Ascending aorta (tissue), 2 donors: Measurements from ENCODE around the gene REV1. TPM values are rescaled to one million over a fixed set of nuclear protein-coding genes. Genes with fewer than 3 reads are reported as not detected.

Experiments used
- DNase-seq, 2 donors: peaks; one replicate each; pipeline ENCODE4 v3.0.0-alpha.2; 2019; ENCODE audit warnings: low spot score in 2 of 2
- H3K27ac ChIP-seq, 2 donors: fragments of 200-600 bp; sonication (generic); one replicate each; pipeline ENCODE4 v1.5.1; 2016 to 2017; ENCODE audit warnings: mild to moderate bottlenecking in 1 of 2
- H3K27me3 ChIP-seq: fragments of 200-600 bp; sonication (generic); one replicate; pipeline ENCODE4 v1.5.1; 2017
- H3K36me3 ChIP-seq, 2 donors: fragments of 200-600 bp; sonication (generic); one replicate each; pipeline ENCODE4 v1.5.1; 2016
- H3K4me1 ChIP-seq, 2 donors: fragments of 200-600 bp; sonication (generic); one replicate each; pipeline ENCODE4 v1.5.1; 2016 to 2017; ENCODE audit warnings: mild to moderate bottlenecking in 1 of 2
- H3K4me3 ChIP-seq, 2 donors: fragments of 200-600 bp; sonication (generic); one replicate each; pipeline ENCODE4 v1.5.1; 2016 to 2017; ENCODE audit warnings: mild to moderate bottlenecking in 1 of 2
- H3K9me3 ChIP-seq, 2 donors: fragments of 200-600 bp; sonication (generic); one replicate each; pipeline ENCODE4 v1.5.1; 2016
- CTCF ChIP-seq, 3 experiments: fragments of 200-600 bp in 2 of 3; fragments of 450-650 bp in 1 of 3; sonication (generic) in 2 of 3; IDR thresholded peaks; one replicate each; pipeline ENCODE4 v1.5.1; 2016 to 2019; ENCODE audit warnings: antibody characterized with exemption in 3 of 3, mild to moderate bottlenecking in 1 of 3, moderate library complexity in 1 of 3
- intact Hi-C: fragments of 100-400 bp; cut with DNase I; formaldehyde crosslinking; loops from one replicate; pipeline ENCODE4 v1.15.1; 2023
- total RNA-seq: library from RNA; depleted of rRNA; stranded (reverse); fragments of >200 nt; gene quantifications from one replicate; pipeline ENCODE4 v1.1.0, GENCODE V29; 2016

The REV1 gene
- total RNA-seq, 1 donor from 2014 or later = 26.8 TPM

GRCh38 chr2:99401841-99402240 is 88.0 kb downstream of the REV1 start:
- no peaks in the 10 kb centered on the region for H3K27me3 ChIP-seq
- peaks cover 57 to 95% of the 10 kb centered on the region in 2 donors for H3K36me3 ChIP-seq
- no peaks in the 10 kb centered on the region for H3K9me3 ChIP-seq
- DNase-seq = no peak
- H3K4me1 ChIP-seq = no peaks in the 10 kb centered on the region
- TF ChIP-seq CTCF (IDR thresholded peaks at IDR 0.05) = no peak
- H3K4me3 ChIP-seq = no peak overlapping the region
- intact Hi-C loops = no loop called here
- H3K27ac ChIP-seq = no peak overlapping the region

- no peaks in the 10 kb centered on the region for H3K9me3 ChIP-seq
- no peaks in the 10 kb centered on the region for H3K27me3 ChIP-seq
- no peaks in the 10 kb centered on the region for H3K4me1 ChIP-seq
- intact Hi-C loops = no loop called here
- no peak overlapping the region for H3K4me3 ChIP-seq
- TF ChIP-seq CTCF (IDR thresholded peaks at IDR 0.05) = no peak
- no peak overlapping the region for H3K27ac ChIP-seq
- peaks cover 76 to 97% of the 10 kb centered on the region in 2 donors for H3K36me3 ChIP-seq
- no peak for DNase-seq
Measured at GRCh38 chr2:99399795-99400194, 90.0 kb downstream of the REV1 start.

- H3K4me3 ChIP-seq = no peak overlapping the region
- no peaks in the 10 kb centered on the region for H3K9me3 ChIP-seq
- no peak for TF ChIP-seq CTCF (IDR thresholded peaks at IDR 0.05)
- DNase-seq = no peak
- no peak overlapping the region for H3K27ac ChIP-seq
- no peaks in the 10 kb centered on the region for H3K27me3 ChIP-seq
- H3K4me1 ChIP-seq = no peaks in the 10 kb centered on the region
- H3K36me3 ChIP-seq = peaks cover 79 to 97% of the 10 kb centered on the region in 2 donors
- intact Hi-C loops = no loop called here
Measured at GRCh38 chr2:99399063-99399462, 90.8 kb downstream of the REV1 start.

- TF ChIP-seq CTCF (IDR thresholded peaks at IDR 0.05) = no peak
- no peak overlapping the region for H3K27ac ChIP-seq
- intact Hi-C loops = no loop called here
Measured at GRCh38 chr2:99398303-99398702, 91.5 kb downstream of the REV1 start.

GRCh38 chr2:99397266-99397920 is 92.4 kb downstream of the REV1 start:
- Histone ChIP-seq H3K4me1 (no peaks in the 10 kb centered on the region), H3K9me3 (no peaks in the 10 kb centered on the region), H3K4me3 (no peak overlapping the region), H3K27ac (no peak overlapping the region), H3K27me3 (no peaks in the 10 kb centered on the region), H3K36me3 (peaks cover 76 to 93% of the 10 kb centered on the region in 2 donors)
- TF ChIP-seq CTCF (IDR thresholded peaks at IDR 0.05) = no peak
- intact Hi-C loops = no loop called here
- DNase-seq = no peak

More at GRCh38 chr2:99398303-99398702, 91.5 kb downstream of the REV1 start:
- Histone ChIP-seq H3K36me3 (peaks cover 80 to 97% of the 10 kb centered on the region in 2 donors), H3K9me3 (no peaks in the 10 kb centered on the region), H3K4me1 (no peaks in the 10 kb centered on the region), H3K4me3 (no peak overlapping the region), H3K27me3 (no peaks in the 10 kb centered on the region)
- no peak for DNase-seq
